H1 (cell line): ENCODE data around the gene LHPP. TPM values are rescaled to one million over a fixed set of nuclear protein-coding genes. Genes with fewer than 3 reads are reported as not detected.

Experiments used
- CTCF ChIA-PET: fragments of 300-600 bp; sonication (Branson Sonifier 250); formaldehyde crosslinking; loops from one replicate; lab custom pipeline; 2021; ENCODE audit not compliant: partially characterized antibody; lab: Charles Lee
- POLR2A ChIA-PET: fragments of 300-600 bp; sonication (Branson Sonifier 250); formaldehyde crosslinking; loops from one replicate; lab custom pipeline; 2021; ENCODE audit warnings: inconsistent platforms; ENCODE audit not compliant: partially characterized antibody; lab: Charles Lee
- DNase-seq, 2 experiments: peaks; one replicate each; pipeline versions ENCODE4 v3.0.0 to v3.0.0-alpha.2; 2010 to 2022; ENCODE audit warnings: low spot score in 2 of 2, low read depth in 1 of 2, mixed read lengths in 1 of 2
- FAIRE-seq: peaks from 2 replicates; lab custom pipeline; 2011; peaks lifted over from hg19 to GRCh38; lab: Jason Lieb, UNC
- H2AFZ ChIP-seq: 2 replicates; pipeline ENCODE4 v1.8.1; 2012; ENCODE audit warnings: low read length, inconsistent platforms
- H2AK5ac ChIP-seq: 2 replicates; pipeline ENCODE4 v1.6.1; 2013; ENCODE audit warnings: low read depth, low read length
- H2BK120ac ChIP-seq: replicated peaks from 2 replicates; pipeline ENCODE3; 2013; ENCODE audit warnings: low read depth, low read length, inconsistent platforms
- H2BK12ac ChIP-seq: 2 replicates; pipeline ENCODE4 v1.6.1; 2013; ENCODE audit warnings: low read depth, low read length
- H2BK15ac ChIP-seq: 2 replicates; pipeline ENCODE4 v1.6.1; 2013; ENCODE audit warnings: low read length
- H2BK20ac ChIP-seq: 2 replicates; pipeline ENCODE4 v1.6.1; 2013; ENCODE audit warnings: low read length
- H2BK5ac ChIP-seq: 2 replicates; pipeline ENCODE4 v1.6.1; 2013; ENCODE audit warnings: low read depth, low read length
- H3K14ac ChIP-seq: 2 replicates; pipeline ENCODE4 v1.6.1; 2013; ENCODE audit warnings: inconsistent platforms; ENCODE audit not compliant: insufficient read length
- H3K18ac ChIP-seq: 2 replicates; pipeline ENCODE4 v1.6.1; 2013; ENCODE audit warnings: low read length; ENCODE audit errors: extremely low read depth
- H3K23ac ChIP-seq: 2 replicates; pipeline ENCODE4 v1.6.1; 2013; ENCODE audit warnings: inconsistent platforms; ENCODE audit not compliant: insufficient read length
- H3K23me2 ChIP-seq: 2 replicates; pipeline ENCODE4 v1.6.1; 2013; ENCODE audit warnings: low read depth, low read length
- H3K27ac ChIP-seq: 2 replicates; pipeline ENCODE4 v1.6.1; 2011; ENCODE audit warnings: low read depth, low read length, inconsistent platforms
- H3K27me3 ChIP-seq, 4 experiments: replicated peaks in 1 of 4; 1 replicate in 1 of 4; 2 replicates in 3 of 4; pipeline versions ENCODE4 v1.6.1 to v1.8.1; 2011 to 2013; ENCODE audit warnings: low read length in 3 of 4, mild to moderate bottlenecking in 3 of 4, inconsistent platforms in 2 of 4, mixed read lengths in 2 of 4, moderate library complexity in 1 of 4; ENCODE audit not compliant: control insufficient read depth in 3 of 4, insufficient read depth in 3 of 4; ENCODE audit errors: extremely low read depth in 1 of 4
- H3K36me3 ChIP-seq, 4 experiments: 2 replicates each; pipeline versions ENCODE4 v1.6.1 to v1.8.1; 2011 to 2013; ENCODE audit warnings: mild to moderate bottlenecking in 4 of 4, low read length in 3 of 4, moderate library complexity in 2 of 4, control low read depth in 1 of 4, inconsistent platforms in 1 of 4; ENCODE audit not compliant: insufficient read depth in 4 of 4, control insufficient read depth in 2 of 4
- H3K4ac ChIP-seq: replicated peaks from 2 replicates; pipeline ENCODE3; 2013; ENCODE audit warnings: low read length, low read depth, mixed read lengths, inconsistent platforms; ENCODE audit not compliant: insufficient read length
- H3K4me1 ChIP-seq, 4 experiments: replicated peaks in 1 of 4; 1 replicate in 1 of 4; 2 replicates in 3 of 4; pipeline versions ENCODE4 v1.6.1 to v1.8.1; 2011 to 2013; ENCODE audit warnings: low read length in 3 of 4, inconsistent platforms in 2 of 4, mixed read lengths in 1 of 4; ENCODE audit not compliant: insufficient read depth in 4 of 4, control insufficient read depth in 3 of 4
- H3K4me2 ChIP-seq, 2 experiments: 2 replicates each; pipeline versions ENCODE4 v1.6.1 to v1.8.1; 2011 to 2013; ENCODE audit warnings: low read depth in 2 of 2, low read length in 2 of 2, control low read depth in 1 of 2, inconsistent platforms in 1 of 2, mild to moderate bottlenecking in 1 of 2; ENCODE audit not compliant: insufficient read depth in 1 of 2
- H3K4me3 ChIP-seq, 4 experiments: fragments of 200-600, 300-600 bp in 1 of 4; sonication (generic), shearing (Covaris generic), sonication (Bioruptor Twin) in 1 of 4; 2 replicates each; pipeline versions ENCODE4 v1.5.1 to v1.8.1; 2011 to 2016; ENCODE audit warnings: low read length in 4 of 4, low read depth in 3 of 4, control low read depth in 2 of 4, inconsistent platforms in 2 of 4, mild to moderate bottlenecking in 2 of 4, mixed read lengths in 1 of 4, moderate library complexity in 1 of 4; ENCODE audit not compliant: insufficient read depth in 2 of 4; ENCODE audit errors: extremely low read depth in 1 of 4
- H3K56ac ChIP-seq: replicated peaks from 2 replicates; pipeline ENCODE3; 2013; ENCODE audit warnings: low read depth, mild to moderate bottlenecking, mixed read lengths, low read length, inconsistent platforms; ENCODE audit not compliant: insufficient read length
- H3K79me1 ChIP-seq: 2 replicates; pipeline ENCODE4 v1.6.1; 2013; ENCODE audit warnings: low read depth, low read length, control low read depth
- H3K79me2 ChIP-seq, 2 experiments: 2 replicates each; pipeline versions ENCODE4 v1.6.1 to v1.8.1; 2012 to 2013; ENCODE audit warnings: low read length in 2 of 2, mild to moderate bottlenecking in 2 of 2, inconsistent platforms in 1 of 2; ENCODE audit not compliant: insufficient read depth in 2 of 2, control insufficient read depth in 1 of 2
- H3K9ac ChIP-seq, 4 experiments: replicated peaks in 1 of 4; 1 replicate in 1 of 4; 2 replicates in 3 of 4; pipeline versions ENCODE4 v1.6.1 to v1.8.1; 2011 to 2013; ENCODE audit warnings: low read depth in 3 of 4, low read length in 3 of 4, control low read depth in 2 of 4, mild to moderate bottlenecking in 2 of 4, moderate library complexity in 2 of 4, inconsistent platforms in 1 of 4; ENCODE audit errors: extremely low read depth in 1 of 4
- H3K9me3 ChIP-seq, 2 experiments: 2 replicates each; pipeline versions ENCODE4 v1.6.1 to v1.8.1; 2012 to 2013; ENCODE audit warnings: mild to moderate bottlenecking in 2 of 2, moderate library complexity in 2 of 2, control low read depth in 1 of 2, inconsistent platforms in 1 of 2, low read depth in 1 of 2, low read length in 1 of 2, mixed read lengths in 1 of 2; ENCODE audit not compliant: insufficient read depth in 2 of 2
- H4K20me1 ChIP-seq, 2 experiments: replicated peaks in 1 of 2; 2 replicates each; pipeline versions ENCODE3 to v1.8.1; 2011 to 2013; ENCODE audit warnings: inconsistent platforms in 2 of 2, low read length in 2 of 2, mild to moderate bottlenecking in 1 of 2; ENCODE audit not compliant: insufficient read depth in 2 of 2, control insufficient read depth in 1 of 2
- H4K5ac ChIP-seq: 2 replicates; pipeline ENCODE4 v1.6.1; 2013; ENCODE audit warnings: low read length, low read depth, mixed read lengths, inconsistent platforms; ENCODE audit not compliant: insufficient read length
- H4K8ac ChIP-seq: 2 replicates; pipeline ENCODE4 v1.8.0; 2013; ENCODE audit warnings: mild to moderate bottlenecking, moderate library complexity, low read length, inconsistent platforms; ENCODE audit not compliant: insufficient read depth; ENCODE audit errors: extremely low read depth
- H4K91ac ChIP-seq: replicated peaks from 2 replicates; pipeline ENCODE3; 2013; ENCODE audit warnings: low read length, mixed read lengths, inconsistent platforms; ENCODE audit not compliant: insufficient read length
- ATF3 ChIP-seq: IDR thresholded peaks from 2 replicates; pipeline ENCODE4 v1.6.1; 2011; ENCODE audit warnings: low read depth, mild to moderate bottlenecking, low read length; ENCODE audit not compliant: insufficient read depth
- CBX8 ChIP-seq: fragments of 300-800, 300-1000 bp; sonication (generic); IDR thresholded peaks from 2 replicates; pipeline ENCODE4 v1.7.1; 2016; ENCODE audit warnings: low read depth, low read length, borderline replicate concordance
- NANOG ChIP-seq: IDR thresholded peaks from 2 replicates; pipeline ENCODE4 v1.6.1; 2011; ENCODE audit warnings: low read length, low read depth, mild to moderate bottlenecking, inconsistent platforms; ENCODE audit not compliant: insufficient read depth, poor library complexity, severe bottlenecking
- PHF8 ChIP-seq: fragments of 200-600 bp; sonication (generic); conservative IDR thresholded peaks from 2 replicates; pipeline ENCODE4 v1.7.1; 2012; ENCODE audit warnings: low read depth, mild to moderate bottlenecking, inconsistent platforms, low read length, moderate library complexity
- POLR2A ChIP-seq, 2 experiments: IDR thresholded peaks; 1 replicate in 1 of 2; 2 replicates in 1 of 2; pipeline ENCODE4 v1.6.1; 2011; ENCODE audit warnings: low read depth in 2 of 2, low read length in 2 of 2, mild to moderate bottlenecking in 2 of 2; ENCODE audit errors: control extremely low read depth in 1 of 2
- POLR2AphosphoS5 ChIP-seq: IDR thresholded peaks from 2 replicates; pipeline ENCODE4 v1.6.1; 2011; ENCODE audit warnings: low read depth, low read length
- RNF2 ChIP-seq: fragments of 200-900, 300-1000 bp; sonication (generic); IDR thresholded peaks from 2 replicates; pipeline ENCODE4 v1.7.1; 2016; ENCODE audit warnings: borderline replicate concordance, low read depth, mild to moderate bottlenecking, antibody characterized with exemption, low read length; ENCODE audit not compliant: poor library complexity, severe bottlenecking; ENCODE audit errors: missing control alignments
- TEAD4 ChIP-seq: IDR thresholded peaks from 2 replicates; pipeline ENCODE4 v1.6.1; 2012; ENCODE audit warnings: low read depth, low read length, inconsistent platforms, mixed read lengths
- YY1 ChIP-seq: IDR thresholded peaks from 2 replicates; pipeline ENCODE4 v1.6.1; 2011; ENCODE audit warnings: low read depth, mild to moderate bottlenecking, low read length
- WGBS, 2 experiments: shearing (Covaris generic) in 1 of 2; methylation state at CpG; one replicate each; pipeline versions ENCODE4 v1.1.6 to v1.1.7; 2013 to 2015; ENCODE audit warnings: low lambda C conversion rate in 2 of 2, mixed read lengths in 2 of 2, inconsistent platforms in 1 of 2, low coverage in 1 of 2, missing lambda C conversion rate in 1 of 2; ENCODE audit not compliant: insufficient replicate concordance in 2 of 2, insufficient coverage in 1 of 2, insufficient read length in 1 of 2; ENCODE audit errors: extremely low coverage in 1 of 2, missing lambda C conversion rate in 1 of 2; 5-methylcytosine and 5-hydroxymethylcytosine counted together
- polyA plus RNA-seq, 7 experiments: library from polyadenylated mRNA; depleted of rRNA in 3 of 7; stranded (reverse) in 5 of 7; unstranded in 2 of 7; fragments of >200 nt in 5 of 7; fragments of 200-250 nt in 2 of 7; gene quantifications; 1 replicate in 5 of 7; 2 replicates in 1 of 7; 4 replicates in 1 of 7; pipeline versions ENCODE4 v1.2.1 to v1.2.3, GENCODE V29; 2011 to 2013; ENCODE audit warnings: missing spikeins in 2 of 7, mixed read lengths in 2 of 7
- total RNA-seq: library from RNA; stranded (reverse); fragmentation: NEBNext Ultra II Directional; extraction: Animal tissue kit (Norgen Biotek cat#: 25700); gene quantifications from 2 replicates; pipeline ENCODE4 v1.2.1, GENCODE V29; 2021

LHPP gene
- total and polyA plus RNA-seq, 2 of the 8 experiments (the other 6 are each of a cell fraction or from before 2014, with no cell fraction given), result 26.0 to 45.0 TPM

- H3K23ac ChIP-seq, result no peak overlapping the region
- no peak overlapping the region; a peak in 1 of 7 replicates for H3K9ac ChIP-seq
- no peak overlapping the region for H3K4me3 ChIP-seq
- no peak overlapping the region for H2BK120ac ChIP-seq
- no peak overlapping the region for H4K5ac ChIP-seq
- ChIA-PET CTCF (interaction anchor here (0.8 to 1.8 kb wide), 4 partner anchors 11 to 202 kb away, joined by 3 to 6 read pairs (median 3); no protein-coding TSS in a partner anchor), POLR2A (interaction anchor here (0.6 to 0.9 kb wide), 2 partner anchors 16 to 79 kb away, joined by 3 to 4 read pairs; partner anchors contain the start of gene OAT)
- peaks cover 7 to 9% of the 10 kb centered on the region in 2 experiments; a peak in 2 of 4 replicates for H3K9me3 ChIP-seq
- no peak overlapping the region; the same call in 1 of the 2 replicates for H3K18ac ChIP-seq
- H2BK20ac ChIP-seq, result no peak overlapping the region
- no peaks in the 10 kb centered on the region for H3K27me3 ChIP-seq
- no peak overlapping the region for H4K8ac ChIP-seq
- H3K27ac ChIP-seq, result no peak overlapping the region
- DNase-seq, result no peak
- peak overlapping the region; percentile 17 for H3K14ac ChIP-seq
- H4K91ac ChIP-seq, result peak overlapping the region; percentile 74
- H3K4me2 ChIP-seq, result no peak overlapping the region
- H3K23me2 ChIP-seq, result no peaks in the 10 kb centered on the region
- H2AFZ ChIP-seq, result no peak overlapping the region
- H3K79me2 ChIP-seq, result no peaks in the 10 kb centered on the region
- H3K4me1 ChIP-seq, result peaks cover 7 to 25% (median 15%) of the 10 kb centered on the region in 4 experiments; a peak in 6 of 7 replicates
- H4K20me1 ChIP-seq, result no peaks in the 10 kb centered on the region
- FAIRE-seq, result no peak
- no peak overlapping the region for H2BK15ac ChIP-seq
- H3K56ac ChIP-seq, result no peak overlapping the region
- H3K36me3 ChIP-seq, result peaks cover 4 to 10% (median 7%) of the 10 kb centered on the region in 4 experiments; a peak in 7 of 8 replicates
- no peak overlapping the region for H2BK5ac ChIP-seq
- peak overlapping the region; percentile 53; the same call in 1 of the 2 replicates for H2AK5ac ChIP-seq
- H3K79me1 ChIP-seq, result no peaks in the 10 kb centered on the region; the same call in 1 of the 2 replicates
- peak overlapping the region; percentile 50; the same call in 1 of the 2 replicates for H2BK12ac ChIP-seq
- H3K4ac ChIP-seq, result peak overlapping the region; percentile 62
- 83% methylated on average over 12 of the region's 15 CpGs; no CpG with 5 or more reads in 1 of the 2 experiments for WGBS, 2 experiments
- no peak for TF ChIP-seq POLR2A (IDR thresholded peaks at IDR 0.05; ENCODE audit: control extremely low read depth in 1 of 2, low read depth in 2 of 2, low read length in 2 of 2)
- no peak for TF ChIP-seq ATF3
- TF ChIP-seq CBX8, result no peak
- TF ChIP-seq PHF8, result no peak
- TF ChIP-seq TEAD4, result no peak
- no peak for TF ChIP-seq POLR2AphosphoS5
- TF ChIP-seq RNF2, result no peak
- TF ChIP-seq NANOG, result no peak
- no peak for TF ChIP-seq YY1
Observed at GRCh38 chr10:124497196-124497881, 35.7 kb downstream of the LHPP start.
